NCI-H1694 (cell line): Measurements from ENCODE around the gene SKIC8.

ENCODE experiments used
- DNase-seq: peaks from one replicate; lab custom pipeline; 2025; lab: John Stamatoyannopoulos, UW

SKIC8 gene

GRCh38 chr15:78291052-78291451 is 8.4 kb downstream of the SKIC8 start:
- no peak for DNase-seq

- DNase-seq = no peak
Observed at GRCh38 chr15:78290222-78290621, 9.2 kb downstream of the SKIC8 start.

- DNase-seq = no peak
Observed at GRCh38 chr15:78284758-78285157, 14.7 kb downstream of the SKIC8 start.

GRCh38 chr15:78282324-78282723 is 17.1 kb downstream of the SKIC8 start:
- no peak for DNase-seq

- no peak for DNase-seq
Observed at GRCh38 chr15:78280319-78281072, 18.9 kb downstream of the SKIC8 start.

GRCh38 chr15:78276064-78276943 is 23.1 kb downstream of the SKIC8 start:
- DNase-seq = no peak

GRCh38 chr15:78274994-78275393 is 24.4 kb downstream of the SKIC8 start:
- DNase-seq = no peak

GRCh38 chr15:78272776-78273175 is 26.6 kb downstream of the SKIC8 start:
- no peak for DNase-seq

- no peak for DNase-seq
Observed at GRCh38 chr15:78272316-78272715, 27.1 kb downstream of the SKIC8 start.

GRCh38 chr15:78266806-78267205 is 32.6 kb downstream of the SKIC8 start:
- no peak for DNase-seq

- no peak for DNase-seq
Observed at GRCh38 chr15:78266229-78266628, 33.2 kb downstream of the SKIC8 start.

GRCh38 chr15:78265752-78266224 is 33.6 kb downstream of the SKIC8 start:
- DNase-seq = no peak

- no peak for DNase-seq
Observed at GRCh38 chr15:78265137-78265460, 34.3 kb downstream of the SKIC8 start.

GRCh38 chr15:78264304-78265136 is 34.9 kb downstream of the SKIC8 start, which contains the start of gene DNAJA4:
Gene DNAJA4 (plus strand): TSS chr15:78264562. CDS start chr15:78264764, 202 bp downstream.
- DNase-seq = no peak

- DNase-seq = no peak
Observed at GRCh38 chr15:78263907-78264303, 35.5 kb downstream of the SKIC8 start.

- DNase-seq = no peak
Observed at GRCh38 chr15:78263351-78263781, 36.0 kb downstream of the SKIC8 start.

- DNase-seq = no peak
Observed at GRCh38 chr15:78261062-78261461, 38.3 kb downstream of the SKIC8 start.

- DNase-seq = no peak
Observed at GRCh38 chr15:78260489-78260888, 38.9 kb downstream of the SKIC8 start.

- DNase-seq = no peak
Observed at GRCh38 chr15:78259232-78259631, 40.2 kb downstream of the SKIC8 start.

GRCh38 chr15:78257681-78258080 is 41.7 kb downstream of the SKIC8 start:
- no peak for DNase-seq

- no peak for DNase-seq
Observed at GRCh38 chr15:78256044-78256437, 43.4 kb downstream of the SKIC8 start.

- no peak for DNase-seq
Observed at GRCh38 chr15:78255421-78256043, 43.9 kb downstream of the SKIC8 start.
